GM21717 (cell line): ENCODE results near the gene DNAJB12.
"Not testable (repeated sequence)": the region's sequence is repeated elsewhere in the genome, so short reads cannot be mapped to it uniquely, and the experiment has no call there.

Experiments used
- ATAC-seq: cut with Tn5 transposase; IDR thresholded peaks from one replicate; pipeline ENCODE4 v1.9.1; 2021; ENCODE audit warnings: mild to moderate bottlenecking, moderate library complexity; ENCODE audit not compliant: unreplicated experiment

The DNAJB12 gene

GRCh38 chr10:72318418-72319262 lies 36.1 kb downstream of the DNAJB12 start:
- ATAC-seq: no peak

GRCh38 chr10:72316748-72317435 lies 37.8 kb downstream of the DNAJB12 start:
- no peak for ATAC-seq

GRCh38 chr10:72316386-72316700 lies 38.4 kb downstream of the DNAJB12 start:
- no peak for ATAC-seq

- no peak for ATAC-seq
These were observed 38.9 kb downstream of the DNAJB12 start for GRCh38 chr10:72315611-72316385.

- no peak for ATAC-seq
These were observed 39.7 kb downstream of the DNAJB12 start for GRCh38 chr10:72315054-72315453.

- no peak for ATAC-seq
These were observed 40.5 kb downstream of the DNAJB12 start for GRCh38 chr10:72314263-72314662.

- ATAC-seq: no peak
These were observed 41.8 kb downstream of the DNAJB12 start for GRCh38 chr10:72312865-72313391.

GRCh38 chr10:72311667-72312066 lies 43.1 kb downstream of the DNAJB12 start:
- no peak for ATAC-seq

- ATAC-seq: no peak
These were observed 44.1 kb downstream of the DNAJB12 start for GRCh38 chr10:72310636-72311035.

- ATAC-seq: no peak
These were observed 44.5 kb downstream of the DNAJB12 start for GRCh38 chr10:72310241-72310633.

GRCh38 chr10:72309290-72310240 lies 45.2 kb downstream of the DNAJB12 start:
- no peak for ATAC-seq

GRCh38 chr10:72308320-72308987 lies 46.3 kb downstream of the DNAJB12 start:
- no peak for ATAC-seq

GRCh38 chr10:72307711-72308110 lies 47.0 kb downstream of the DNAJB12 start:
- ATAC-seq: not testable (repeated sequence)

GRCh38 chr10:72306215-72306760 lies 48.4 kb downstream of the DNAJB12 start:
- no peak for ATAC-seq

GRCh38 chr10:72303424-72304128 lies 51.1 kb downstream of the DNAJB12 start:
- no peak for ATAC-seq

- ATAC-seq: no peak
These were observed 55.9 kb downstream of the DNAJB12 start for GRCh38 chr10:72298592-72299519.

GRCh38 chr10:72297805-72298591 lies 56.7 kb downstream of the DNAJB12 start:
- ATAC-seq: peak; percentile 72
